Measurements from ENCODE around the gene SGMS2.

GRCh38 chr4:107825072-107825824 is 516 bp downstream of the SGMS2 start:
- TF ChIP-seq CTCF (IDR thresholded peaks at IDR 0.05 in 2 of 3, conservative IDR thresholded peaks at IDR 0.05 in 1 of 3; ENCODE audit: control insufficient read depth in 2 of 3, extremely low read depth in 1 of 3, insufficient read depth in 1 of 3, low read depth in 3 of 3, low read length in 3 of 3), result no peak
- TF ChIP-seq CBX5 (IDR thresholded peaks at IDR 0.05; ENCODE audit: low read depth), result no peak
